HepG2 (cell line): Measurements from ENCODE around the gene KLHL7. TPM values are rescaled to one million over a fixed set of nuclear protein-coding genes. Genes with fewer than 3 reads are reported as not detected.

Experiments
- ASH2L ChIP-seq: fragments of 300-600, 200-600 bp; sonication (generic); IDR thresholded peaks from 2 replicates; pipeline ENCODE4 v1.7.0; 2017; ENCODE audit warnings: low read depth, mild to moderate bottlenecking, moderate library complexity, mixed read lengths, low read length; ENCODE audit not compliant: insufficient read length
- ESRRA ChIP-seq: sonication (generic); formaldehyde crosslinking; IDR thresholded peaks from 2 replicates; pipeline ENCODE4 v1.5.1; 2020; ENCODE audit warnings: mild to moderate bottlenecking, low read depth, missing genetic modification reagents
- FOSL1 ChIP-seq: sonication (generic); formaldehyde crosslinking; IDR thresholded peaks from 2 replicates; pipeline ENCODE4 v1.9.0; 2021; ENCODE audit warnings: missing genetic modification reagents, borderline replicate concordance
- FOXA3 ChIP-seq: IDR thresholded peaks from 2 replicates; pipeline ENCODE4 v1.6.1; 2016; ENCODE audit warnings: missing genetic modification reagents, missing compliant biosample characterization
- FOXJ3 ChIP-seq: sonication (generic); formaldehyde crosslinking; IDR thresholded peaks from 2 replicates; pipeline ENCODE4 v1.4.0; 2020; ENCODE audit warnings: missing genetic modification reagents, mild to moderate bottlenecking, borderline replicate concordance
- FOXK2 ChIP-seq: fragments of 450-650 bp; IDR thresholded peaks from 2 replicates; pipeline ENCODE4 v1.6.1; 2016
- HNRNPL ChIP-seq: fragments of 200-400 bp; formaldehyde crosslinking; IDR thresholded peaks from 2 replicates; pipeline ENCODE4 v1.6.1; 2017; ENCODE audit warnings: mild to moderate bottlenecking, low read depth, low read length
- NR1H2 ChIP-seq: sonication (generic); formaldehyde crosslinking; IDR thresholded peaks from 2 replicates; pipeline ENCODE4 v1.8.1; 2022; ENCODE audit warnings: low read depth, missing genetic modification reagents, borderline replicate concordance
- SYNCRIP ChIP-seq: fragments of 200-400 bp; formaldehyde crosslinking; IDR thresholded peaks from 2 replicates; pipeline ENCODE4 v1.6.1; 2018; ENCODE audit warnings: mild to moderate bottlenecking, low read depth, low read length; ENCODE audit not compliant: insufficient read depth
- TP53 ChIP-seq: sonication (generic); formaldehyde crosslinking; conservative IDR thresholded peaks from 2 replicates; pipeline ENCODE4 v1.4.0; 2020; ENCODE audit warnings: missing genetic modification reagents
- YY1 ChIP-seq: IDR thresholded peaks from 2 replicates; pipeline ENCODE4 v1.6.1; 2011; ENCODE audit warnings: low read length, low read depth, moderate library complexity, mild to moderate bottlenecking; ENCODE audit not compliant: insufficient read depth, insufficient replicate concordance
- ZNF441 ChIP-seq: sonication (generic); formaldehyde crosslinking; IDR thresholded peaks from 2 replicates; pipeline ENCODE4 v1.7.0; 2021; ENCODE audit warnings: missing genetic modification reagents, borderline replicate concordance
- ZNF598 ChIP-seq: sonication (generic); formaldehyde crosslinking; IDR thresholded peaks from 2 replicates; pipeline ENCODE4 v1.5.1; 2020; ENCODE audit warnings: mild to moderate bottlenecking, missing genetic modification reagents, borderline replicate concordance
- ZNF616 ChIP-seq: sonication (generic); formaldehyde crosslinking; IDR thresholded peaks from 2 replicates; pipeline ENCODE4 v1.5.0; 2020; ENCODE audit warnings: low read depth, mild to moderate bottlenecking, missing genetic modification reagents
- polyA plus RNA-seq, 8 experiments: library from polyadenylated mRNA; depleted of rRNA in 3 of 8; stranded (reverse) in 7 of 8; unstranded in 1 of 8; fragments of >200 nt; fragmentation: Illumina TruSeq in 4 of 8; extraction: Trizol in 4 of 8; gene quantifications; 2 replicates each; pipeline versions ENCODE4 v1.2.1 to v1.2.3, GENCODE V29; 2011 to 2016; ENCODE audit warnings: low read depth in 4 of 8, missing spikeins in 1 of 8, mixed read lengths in 1 of 8; ENCODE audit not compliant: insufficient read depth in 1 of 8
- total RNA-seq, 5 experiments: library from RNA; depleted of rRNA; stranded (reverse); fragments of >200 nt; fragmentation: Illumina TruSeq; extraction: Trizol; gene quantifications; 2 replicates each; pipeline ENCODE4 v1.2.3, GENCODE V29; 2016; ENCODE audit warnings: low read depth in 1 of 5
- TF ChIP-seq, protein P1 (sequence below): sonication (generic); formaldehyde crosslinking; IDR thresholded peaks from 2 replicates; pipeline ENCODE4 v1.5.0; 2020; ENCODE audit warnings: missing genetic modification reagents
- TF ChIP-seq, protein P2 (sequence below), 2 experiments: fragments of 450-650 bp in 1 of 2; sonication (generic) in 1 of 2; formaldehyde crosslinking in 1 of 2; IDR thresholded peaks; 2 replicates each; pipeline versions ENCODE4 v1.6.1 to v1.8.0; 2016 to 2022; ENCODE audit warnings: antibody characterized with exemption in 1 of 2, mild to moderate bottlenecking in 1 of 2, missing genetic modification reagents in 1 of 2
- TF ChIP-seq, protein P3 (sequence below): sonication (generic); formaldehyde crosslinking; IDR thresholded peaks from 2 replicates; pipeline ENCODE4 v1.4.0; 2020; ENCODE audit warnings: missing genetic modification reagents

The KLHL7 gene
- total and polyA plus RNA-seq, 2 of the 13 experiments (the other 11 are each of a cell fraction or from before 2014, with no cell fraction given), result 16.2 to 34.4 TPM

DNA sequence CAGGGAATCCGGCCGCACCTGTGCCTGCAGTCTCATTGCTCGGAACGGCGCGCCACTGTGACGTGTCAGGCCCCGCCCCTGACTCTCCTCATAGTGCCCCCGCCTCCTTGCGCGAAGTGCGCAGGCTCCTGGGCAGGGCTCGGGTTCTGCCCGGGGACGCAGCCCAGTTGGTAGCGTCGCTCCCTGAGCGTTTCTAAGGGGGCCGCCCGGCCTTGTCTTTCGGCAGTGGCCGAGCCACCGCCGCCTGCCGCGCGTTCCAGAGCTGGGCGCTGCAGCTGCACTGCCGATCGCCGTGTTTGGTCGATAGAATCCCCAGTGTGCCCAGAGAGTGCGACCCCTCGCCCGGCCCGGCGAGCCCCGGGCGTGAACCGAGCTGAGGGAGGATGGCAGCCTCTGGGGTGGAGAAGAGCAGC lies at the start of gene KLHL7 (continued):
- TF ChIP-seq, protein P1, sequence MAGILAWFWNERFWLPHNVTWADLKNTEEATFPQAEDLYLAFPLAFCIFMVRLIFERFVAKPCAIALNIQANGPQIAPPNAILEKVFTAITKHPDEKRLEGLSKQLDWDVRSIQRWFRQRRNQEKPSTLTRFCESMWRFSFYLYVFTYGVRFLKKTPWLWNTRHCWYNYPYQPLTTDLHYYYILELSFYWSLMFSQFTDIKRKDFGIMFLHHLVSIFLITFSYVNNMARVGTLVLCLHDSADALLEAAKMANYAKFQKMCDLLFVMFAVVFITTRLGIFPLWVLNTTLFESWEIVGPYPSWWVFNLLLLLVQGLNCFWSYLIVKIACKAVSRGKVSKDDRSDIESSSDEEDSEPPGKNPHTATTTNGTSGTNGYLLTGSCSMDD (CRISPR knock-in tag), result no peak
- TF ChIP-seq TP53 (CRISPR knock-in tag), result no peak
- no peak for TF ChIP-seq HNRNPL
- peak; percentile 71; the same call in 1 of the 2 replicates for TF ChIP-seq ZNF616
- TF ChIP-seq, protein P2, sequence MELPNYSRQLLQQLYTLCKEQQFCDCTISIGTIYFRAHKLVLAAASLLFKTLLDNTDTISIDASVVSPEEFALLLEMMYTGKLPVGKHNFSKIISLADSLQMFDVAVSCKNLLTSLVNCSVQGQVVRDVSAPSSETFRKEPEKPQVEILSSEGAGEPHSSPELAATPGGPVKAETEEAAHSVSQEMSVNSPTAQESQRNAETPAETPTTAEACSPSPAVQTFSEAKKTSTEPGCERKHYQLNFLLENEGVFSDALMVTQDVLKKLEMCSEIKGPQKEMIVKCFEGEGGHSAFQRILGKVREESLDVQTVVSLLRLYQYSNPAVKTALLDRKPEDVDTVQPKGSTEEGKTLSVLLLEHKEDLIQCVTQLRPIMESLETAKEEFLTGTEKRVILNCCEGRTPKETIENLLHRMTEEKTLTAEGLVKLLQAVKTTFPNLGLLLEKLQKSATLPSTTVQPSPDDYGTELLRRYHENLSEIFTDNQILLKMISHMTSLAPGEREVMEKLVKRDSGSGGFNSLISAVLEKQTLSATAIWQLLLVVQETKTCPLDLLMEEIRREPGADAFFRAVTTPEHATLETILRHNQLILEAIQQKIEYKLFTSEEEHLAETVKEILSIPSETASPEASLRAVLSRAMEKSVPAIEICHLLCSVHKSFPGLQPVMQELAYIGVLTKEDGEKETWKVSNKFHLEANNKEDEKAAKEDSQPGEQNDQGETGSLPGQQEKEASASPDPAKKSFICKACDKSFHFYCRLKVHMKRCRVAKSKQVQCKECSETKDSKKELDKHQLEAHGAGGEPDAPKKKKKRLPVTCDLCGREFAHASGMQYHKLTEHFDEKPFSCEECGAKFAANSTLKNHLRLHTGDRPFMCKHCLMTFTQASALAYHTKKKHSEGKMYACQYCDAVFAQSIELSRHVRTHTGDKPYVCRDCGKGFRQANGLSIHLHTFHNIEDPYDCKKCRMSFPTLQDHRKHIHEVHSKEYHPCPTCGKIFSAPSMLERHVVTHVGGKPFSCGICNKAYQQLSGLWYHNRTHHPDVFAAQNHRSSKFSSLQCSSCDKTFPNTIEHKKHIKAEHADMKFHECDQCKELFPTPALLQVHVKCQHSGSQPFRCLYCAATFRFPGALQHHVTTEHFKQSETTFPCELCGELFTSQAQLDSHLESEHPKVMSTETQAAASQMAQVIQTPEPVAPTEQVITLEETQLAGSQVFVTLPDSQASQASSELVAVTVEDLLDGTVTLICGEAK (IDR thresholded peaks at IDR 0.05), result no peak
- TF ChIP-seq, protein P2 (CRISPR knock-in tag; IDR thresholded peaks at IDR 0.05), result peak; percentile 45; the same call in 1 of the 2 replicates
- TF ChIP-seq ZNF598 (CRISPR knock-in tag), result peak; percentile 80; the same call in 1 of the 2 replicates
- TF ChIP-seq, protein P3, sequence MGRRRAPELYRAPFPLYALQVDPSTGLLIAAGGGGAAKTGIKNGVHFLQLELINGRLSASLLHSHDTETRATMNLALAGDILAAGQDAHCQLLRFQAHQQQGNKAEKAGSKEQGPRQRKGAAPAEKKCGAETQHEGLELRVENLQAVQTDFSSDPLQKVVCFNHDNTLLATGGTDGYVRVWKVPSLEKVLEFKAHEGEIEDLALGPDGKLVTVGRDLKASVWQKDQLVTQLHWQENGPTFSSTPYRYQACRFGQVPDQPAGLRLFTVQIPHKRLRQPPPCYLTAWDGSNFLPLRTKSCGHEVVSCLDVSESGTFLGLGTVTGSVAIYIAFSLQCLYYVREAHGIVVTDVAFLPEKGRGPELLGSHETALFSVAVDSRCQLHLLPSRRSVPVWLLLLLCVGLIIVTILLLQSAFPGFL, result no peak
- no peak for TF ChIP-seq FOXK2
- TF ChIP-seq ESRRA, result no peak; the same call in 1 of the 2 replicates
- peak; percentile 72 for TF ChIP-seq ASH2L
- peak; percentile 17 for TF ChIP-seq YY1
- no peak for TF ChIP-seq ZNF441 (CRISPR knock-in tag)
- TF ChIP-seq FOXJ3 (CRISPR knock-in tag), result no peak
- TF ChIP-seq NR1H2 (CRISPR knock-in tag), result peak; percentile 19; the same call in 1 of the 2 replicates
- TF ChIP-seq SYNCRIP, result no peak
- no peak for TF ChIP-seq FOSL1 (CRISPR knock-in tag)
- TF ChIP-seq FOXA3 (CRISPR knock-in tag), result peak; percentile 9; the same call in 1 of the 2 replicates
